ENCODE measurements around the gene FXYD1.

FXYD1 gene

DNA sequence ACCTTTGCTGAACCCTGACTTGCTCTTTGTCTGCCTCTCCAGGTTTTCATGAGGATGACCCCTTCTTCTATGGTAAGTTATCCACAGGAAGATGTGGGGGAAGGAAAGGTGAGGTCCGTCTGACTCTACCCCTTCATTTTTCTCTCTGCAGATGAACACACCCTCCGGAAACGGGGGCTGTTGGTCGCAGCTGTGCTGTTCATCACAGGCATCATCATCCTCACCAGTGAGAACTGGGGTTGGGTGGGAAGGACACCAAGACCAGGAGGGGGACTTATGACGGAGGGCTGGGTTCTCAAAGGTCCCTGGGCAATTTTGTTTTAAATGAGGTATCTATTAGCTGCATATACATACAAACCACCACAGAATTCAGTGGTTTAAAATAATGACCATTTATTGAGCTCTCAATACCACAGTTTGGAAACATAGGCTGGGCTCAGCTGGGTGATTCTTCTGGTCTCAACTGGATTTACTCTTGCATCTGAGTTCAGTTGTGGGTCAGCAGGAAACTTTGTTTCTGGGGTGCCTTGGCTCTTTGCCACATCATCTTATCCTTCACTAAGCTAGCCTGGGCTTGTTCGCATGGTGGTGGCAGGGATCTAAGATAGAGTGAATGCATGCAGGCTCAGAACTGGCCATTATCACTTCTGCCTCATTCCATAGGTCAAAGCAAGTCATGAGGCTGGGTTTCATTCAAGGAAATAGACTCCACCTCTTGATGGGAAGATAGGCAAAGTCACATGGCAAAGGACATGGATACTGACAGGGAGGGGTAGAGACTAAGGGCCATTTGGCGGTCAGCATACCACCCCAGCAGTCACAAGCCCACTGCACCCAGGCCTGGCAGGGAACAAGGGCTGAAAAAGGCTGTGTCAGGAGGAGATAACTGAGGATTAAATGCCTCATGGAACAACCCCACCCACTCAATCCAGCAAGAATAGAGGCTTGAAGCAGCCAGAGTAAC lies 27.8 kb downstream of the FXYD1 start:
- no peak overlapping the region for H3K4me3 ChIP-seq (ENCODE audit: low read length in 2 of 2)
- H3K9ac ChIP-seq (ENCODE audit: low read length in 2 of 2): no peak overlapping the region
- peaks cover 17 to 22% of the 10 kb centered on the region in 2 donors for H3K9me3 ChIP-seq (ENCODE audit: control insufficient read depth in 2 of 2, low read length in 2 of 2)
- no peak overlapping the region for H3K27ac ChIP-seq (ENCODE audit: low read length)
- H3K27me3 ChIP-seq (ENCODE audit: control insufficient read depth in 1 of 2, insufficient read depth in 2 of 2, low read length in 2 of 2): peaks cover under 1 to 2% of the 10 kb centered on the region in 2 donors
- no peaks in the 10 kb centered on the region for H3K4me1 ChIP-seq (ENCODE audit: control insufficient read depth, insufficient read depth, low read length)
- peaks cover 7 to 9% of the 10 kb centered on the region in 2 donors for H3K36me3 ChIP-seq (ENCODE audit: control insufficient read depth in 2 of 2, insufficient read depth in 2 of 2, low read length in 2 of 2)

GRCh38 chr19:35167251-35168119 lies 28.9 kb downstream of the FXYD1 start:
- no peak overlapping the region for H3K4me3 ChIP-seq (ENCODE audit: low read length in 2 of 2)
- H3K27ac ChIP-seq (ENCODE audit: low read length): no peak overlapping the region
- no peak overlapping the region for H3K9ac ChIP-seq (ENCODE audit: low read length in 2 of 2)
- no peaks in the 10 kb centered on the region for H3K4me1 ChIP-seq (ENCODE audit: control insufficient read depth, insufficient read depth, low read length)
- H3K36me3 ChIP-seq (ENCODE audit: control insufficient read depth in 2 of 2, insufficient read depth in 2 of 2, low read length in 2 of 2): peaks cover 5 to 9% of the 10 kb centered on the region in 2 donors
- H3K9me3 ChIP-seq (ENCODE audit: control insufficient read depth in 2 of 2, low read length in 2 of 2): peaks cover 14 to 20% of the 10 kb centered on the region in 2 donors
- peaks cover 0 to 2% of the 10 kb centered on the region in 2 donors for H3K27me3 ChIP-seq (ENCODE audit: control insufficient read depth in 1 of 2, insufficient read depth in 2 of 2, low read length in 2 of 2)

DNA sequence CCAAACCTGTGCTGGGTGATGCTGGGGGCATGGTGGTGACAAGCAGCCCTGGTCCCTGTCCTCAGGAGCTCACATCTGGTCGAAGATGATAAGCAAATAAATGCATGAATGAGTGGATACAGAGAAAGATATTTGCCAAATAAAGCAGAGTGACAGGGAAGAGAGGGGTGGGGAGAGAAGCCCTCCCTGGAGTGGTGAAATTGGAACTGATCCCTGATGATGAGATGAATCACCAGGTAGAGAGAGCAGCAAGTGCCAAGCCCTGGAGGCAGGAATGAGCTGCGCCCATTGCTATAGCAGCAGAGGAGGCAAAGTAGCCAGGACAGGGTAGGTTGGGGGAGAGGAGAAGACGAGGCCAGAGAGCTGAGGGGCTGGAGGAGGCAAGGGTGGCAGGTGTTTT lies 29.6 kb downstream of the FXYD1 start:
- peaks cover 14 to 17% of the 10 kb centered on the region in 2 donors for H3K9me3 ChIP-seq (ENCODE audit: control insufficient read depth in 2 of 2, low read length in 2 of 2)
- no peak overlapping the region for H3K4me3 ChIP-seq (ENCODE audit: low read length in 2 of 2)
- no peak overlapping the region for H3K27ac ChIP-seq (ENCODE audit: low read length)
- no peak overlapping the region for H3K9ac ChIP-seq (ENCODE audit: low read length in 2 of 2)
- H3K36me3 ChIP-seq (ENCODE audit: control insufficient read depth in 2 of 2, insufficient read depth in 2 of 2, low read length in 2 of 2): peaks cover 4 to 9% of the 10 kb centered on the region in 2 donors
- no peaks in the 10 kb centered on the region for H3K4me1 ChIP-seq (ENCODE audit: control insufficient read depth, insufficient read depth, low read length)
- H3K27me3 ChIP-seq (ENCODE audit: control insufficient read depth in 1 of 2, insufficient read depth in 2 of 2, low read length in 2 of 2): peaks cover 0 to 2% of the 10 kb centered on the region in 2 donors

GRCh38 chr19:35169221-35169995 lies 30.8 kb downstream of the FXYD1 start:
- H3K9ac ChIP-seq (ENCODE audit: low read length in 2 of 2): no peak overlapping the region
- H3K36me3 ChIP-seq (ENCODE audit: control insufficient read depth in 2 of 2, insufficient read depth in 2 of 2, low read length in 2 of 2): peaks cover 4 to 7% of the 10 kb centered on the region in 2 donors
- H3K27ac ChIP-seq (ENCODE audit: low read length): no peak overlapping the region
- H3K4me1 ChIP-seq (ENCODE audit: control insufficient read depth, insufficient read depth, low read length): no peaks in the 10 kb centered on the region
- peaks cover 13% of the 10 kb centered on the region in 2 donors for H3K9me3 ChIP-seq (ENCODE audit: control insufficient read depth in 2 of 2, low read length in 2 of 2)
- H3K27me3 ChIP-seq (ENCODE audit: control insufficient read depth in 1 of 2, insufficient read depth in 2 of 2, low read length in 2 of 2): peaks cover 0 to 2% of the 10 kb centered on the region in 2 donors
- no peak overlapping the region for H3K4me3 ChIP-seq (ENCODE audit: low read length in 2 of 2)

DNA sequence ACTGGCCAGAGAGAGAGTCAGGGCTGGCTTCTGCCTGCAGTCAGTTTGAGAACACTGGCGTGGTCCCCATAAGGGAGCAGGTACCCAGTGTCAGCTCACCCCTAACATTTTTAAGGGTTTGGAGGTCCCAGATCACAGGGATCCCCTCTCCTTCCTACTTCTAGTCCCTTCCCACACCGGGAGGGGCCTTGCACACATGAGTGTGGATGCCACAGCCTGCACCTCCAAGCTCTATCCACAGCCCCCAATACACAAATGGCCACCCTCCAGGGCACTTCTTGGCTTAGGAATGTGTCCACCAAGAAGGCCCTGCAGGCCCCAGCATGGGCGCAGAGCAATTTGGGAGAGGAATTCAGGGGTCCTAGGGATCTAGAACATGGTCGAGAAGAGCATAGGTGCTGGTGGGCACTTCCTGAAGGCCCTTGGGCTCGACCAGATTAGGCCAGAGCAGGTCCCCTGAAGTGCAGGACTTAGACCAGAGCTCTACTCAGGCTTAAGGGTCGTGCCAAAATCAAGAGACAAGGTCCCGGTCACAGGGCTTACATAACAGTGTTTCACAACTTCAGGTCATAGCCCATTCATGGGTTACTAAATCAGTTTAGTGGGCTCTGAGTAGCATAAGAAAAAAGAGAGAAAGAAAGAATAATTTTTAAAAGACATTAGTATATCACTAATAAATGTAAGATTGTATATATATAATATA lies 31.9 kb downstream of the FXYD1 start:
- H3K9me3 ChIP-seq (ENCODE audit: control insufficient read depth in 2 of 2, low read length in 2 of 2): peaks cover 9 to 11% of the 10 kb centered on the region in 2 donors
- H3K4me3 ChIP-seq (ENCODE audit: low read length in 2 of 2): no peak overlapping the region
- H3K36me3 ChIP-seq (ENCODE audit: control insufficient read depth in 2 of 2, insufficient read depth in 2 of 2, low read length in 2 of 2): peaks cover 4 to 6% of the 10 kb centered on the region in 2 donors
- H3K9ac ChIP-seq (ENCODE audit: low read length in 2 of 2): no peak overlapping the region
- H3K4me1 ChIP-seq (ENCODE audit: control insufficient read depth, insufficient read depth, low read length): no peaks in the 10 kb centered on the region
- H3K27me3 ChIP-seq (ENCODE audit: control insufficient read depth in 1 of 2, insufficient read depth in 2 of 2, low read length in 2 of 2): peaks cover 0 to 2% of the 10 kb centered on the region in 2 donors
- H3K27ac ChIP-seq (ENCODE audit: low read length): no peak overlapping the region

- no peak overlapping the region for H3K27ac ChIP-seq (ENCODE audit: low read length)
- no peaks in the 10 kb centered on the region for H3K36me3 ChIP-seq (ENCODE audit: control insufficient read depth in 2 of 2, insufficient read depth in 2 of 2, low read length in 2 of 2)
- H3K4me1 ChIP-seq (ENCODE audit: control insufficient read depth, insufficient read depth, low read length): no peaks in the 10 kb centered on the region
Observed at GRCh38 chr19:35171730-35172129, 33.1 kb downstream of the FXYD1 start.

GRCh38 chr19:35174226-35174625 lies 35.6 kb downstream of the FXYD1 start:
- H3K9ac ChIP-seq (ENCODE audit: low read length in 2 of 2): no peak overlapping the region
- no peak overlapping the region for H3K27ac ChIP-seq (ENCODE audit: low read length)
- H3K4me1 ChIP-seq (ENCODE audit: control insufficient read depth, insufficient read depth, low read length): no peaks in the 10 kb centered on the region
- H3K4me3 ChIP-seq (ENCODE audit: low read length in 2 of 2): no peak overlapping the region
- peaks cover 0 to 2% of the 10 kb centered on the region in 2 donors for H3K27me3 ChIP-seq (ENCODE audit: control insufficient read depth in 1 of 2, insufficient read depth in 2 of 2, low read length in 2 of 2)
- H3K9me3 ChIP-seq (ENCODE audit: control insufficient read depth in 2 of 2, low read length in 2 of 2): no peaks in the 10 kb centered on the region
- H3K36me3 ChIP-seq (ENCODE audit: control insufficient read depth in 2 of 2, insufficient read depth in 2 of 2, low read length in 2 of 2): no peaks in the 10 kb centered on the region

More at GRCh38 chr19:35171730-35172129, 33.1 kb downstream of the FXYD1 start:
- peaks cover 0 to 3% of the 10 kb centered on the region in 2 donors for H3K9me3 ChIP-seq (ENCODE audit: control insufficient read depth in 2 of 2, low read length in 2 of 2)
- peaks cover 2% of the 10 kb centered on the region in 2 donors for H3K27me3 ChIP-seq (ENCODE audit: control insufficient read depth in 1 of 2, insufficient read depth in 2 of 2, low read length in 2 of 2)
- no peak overlapping the region for H3K4me3 ChIP-seq (ENCODE audit: low read length in 2 of 2)
- H3K9ac ChIP-seq (ENCODE audit: low read length in 2 of 2): no peak overlapping the region

- Histone ChIP-seq H3K9ac (ENCODE audit: low read length in 2 of 2) (no peak overlapping the region), H3K27me3 (ENCODE audit: control insufficient read depth in 1 of 2, insufficient read depth in 2 of 2, low read length in 2 of 2) (peaks cover 0 to 2% of the 10 kb centered on the region in 2 donors), H3K27ac (ENCODE audit: low read length) (no peak overlapping the region), H3K4me3 (ENCODE audit: low read length in 2 of 2) (no peak overlapping the region), H3K4me1 (ENCODE audit: control insufficient read depth, insufficient read depth, low read length) (no peaks in the 10 kb centered on the region), H3K36me3 (ENCODE audit: control insufficient read depth in 2 of 2, insufficient read depth in 2 of 2, low read length in 2 of 2) (no peaks in the 10 kb centered on the region), H3K9me3 (ENCODE audit: control insufficient read depth in 2 of 2, low read length in 2 of 2) (no peaks in the 10 kb centered on the region)
Observed at GRCh38 chr19:35176181-35176570, 37.6 kb downstream of the FXYD1 start.

DNA sequence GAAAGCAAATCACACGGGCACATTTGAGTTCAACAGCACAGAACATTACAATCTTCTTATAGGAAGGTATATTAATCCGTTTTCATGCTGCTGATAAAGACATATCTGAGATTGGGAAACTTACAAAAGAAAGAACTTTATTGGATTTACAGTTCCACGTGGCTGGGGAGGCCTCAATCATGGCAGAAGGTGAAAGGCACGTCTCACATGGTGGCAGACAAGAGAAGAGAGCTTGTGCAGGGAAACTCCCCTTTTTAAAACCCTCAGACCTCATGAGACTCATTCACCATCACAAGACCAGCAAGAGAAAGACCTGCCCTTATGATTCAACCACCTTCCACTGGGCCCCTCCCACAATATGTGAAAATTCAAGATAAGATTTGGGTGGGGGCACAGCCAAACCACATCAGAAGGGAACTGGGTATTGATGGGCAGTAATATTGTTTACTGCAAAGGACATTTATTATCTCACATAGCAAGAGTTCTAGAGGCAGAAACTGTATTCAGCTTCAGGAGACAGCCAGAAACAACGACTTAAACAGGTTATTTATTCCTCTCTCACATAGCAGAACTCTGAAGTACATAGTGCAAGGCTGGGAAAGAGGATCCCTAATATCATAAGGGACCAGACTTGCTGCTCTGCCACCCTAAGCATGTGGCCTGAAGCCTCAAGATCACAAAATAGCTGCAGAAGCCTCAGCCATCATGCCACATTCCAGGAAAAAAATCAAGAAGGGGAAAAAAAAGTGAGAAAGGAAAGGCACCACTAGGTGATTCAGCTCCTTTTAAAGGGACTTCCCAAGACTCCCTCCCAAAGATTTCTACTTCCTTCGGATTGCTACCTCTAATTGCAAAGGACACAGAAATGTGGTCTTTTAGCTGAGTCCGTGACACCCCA lies 39.0 kb downstream of the FXYD1 start:
- Histone ChIP-seq H3K9me3 (ENCODE audit: control insufficient read depth in 2 of 2, low read length in 2 of 2) (peaks cover 0 to under 1% of the 10 kb centered on the region in 2 donors), H3K4me1 (ENCODE audit: control insufficient read depth, insufficient read depth, low read length) (no peaks in the 10 kb centered on the region), H3K4me3 (ENCODE audit: low read length in 2 of 2) (no peak overlapping the region), H3K27me3 (ENCODE audit: control insufficient read depth in 1 of 2, insufficient read depth in 2 of 2, low read length in 2 of 2) (peaks cover 0 to 2% of the 10 kb centered on the region in 2 donors), H3K36me3 (ENCODE audit: control insufficient read depth in 2 of 2, insufficient read depth in 2 of 2, low read length in 2 of 2) (no peaks in the 10 kb centered on the region), H3K9ac (ENCODE audit: low read length in 2 of 2) (no peak overlapping the region), H3K27ac (ENCODE audit: low read length) (no peak overlapping the region)

All from stomach smooth muscle (tissue), 2 donors.